ENCODE results near the gene MASP1.

The MASP1 gene

GRCh38 chr3:187327845-187328244 is 36.3 kb upstream of the MASP1 start:
- ChIA-PET CTCF (interaction anchor here (1.2 to 19.9 kb wide), 3 partner anchors 7 to 351 kb away, joined by 3 to 1530 read pairs (median 124); partner anchors contain the start of gene SST), POLR2A (no interaction called here)
- no peak for DNase-seq (ENCODE audit: low read depth, low spot score)
- H3K4me3 ChIP-seq (ENCODE audit: low read depth, low read length), result no peak overlapping the region
- TF ChIP-seq, protein P1, sequence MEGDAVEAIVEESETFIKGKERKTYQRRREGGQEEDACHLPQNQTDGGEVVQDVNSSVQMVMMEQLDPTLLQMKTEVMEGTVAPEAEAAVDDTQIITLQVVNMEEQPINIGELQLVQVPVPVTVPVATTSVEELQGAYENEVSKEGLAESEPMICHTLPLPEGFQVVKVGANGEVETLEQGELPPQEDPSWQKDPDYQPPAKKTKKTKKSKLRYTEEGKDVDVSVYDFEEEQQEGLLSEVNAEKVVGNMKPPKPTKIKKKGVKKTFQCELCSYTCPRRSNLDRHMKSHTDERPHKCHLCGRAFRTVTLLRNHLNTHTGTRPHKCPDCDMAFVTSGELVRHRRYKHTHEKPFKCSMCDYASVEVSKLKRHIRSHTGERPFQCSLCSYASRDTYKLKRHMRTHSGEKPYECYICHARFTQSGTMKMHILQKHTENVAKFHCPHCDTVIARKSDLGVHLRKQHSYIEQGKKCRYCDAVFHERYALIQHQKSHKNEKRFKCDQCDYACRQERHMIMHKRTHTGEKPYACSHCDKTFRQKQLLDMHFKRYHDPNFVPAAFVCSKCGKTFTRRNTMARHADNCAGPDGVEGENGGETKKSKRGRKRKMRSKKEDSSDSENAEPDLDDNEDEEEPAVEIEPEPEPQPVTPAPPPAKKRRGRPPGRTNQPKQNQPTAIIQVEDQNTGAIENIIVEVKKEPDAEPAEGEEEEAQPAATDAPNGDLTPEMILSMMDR (IDR thresholded peaks at IDR 0.05; ENCODE audit: insufficient read depth, low read length, missing control alignments), result no peak

DNA sequence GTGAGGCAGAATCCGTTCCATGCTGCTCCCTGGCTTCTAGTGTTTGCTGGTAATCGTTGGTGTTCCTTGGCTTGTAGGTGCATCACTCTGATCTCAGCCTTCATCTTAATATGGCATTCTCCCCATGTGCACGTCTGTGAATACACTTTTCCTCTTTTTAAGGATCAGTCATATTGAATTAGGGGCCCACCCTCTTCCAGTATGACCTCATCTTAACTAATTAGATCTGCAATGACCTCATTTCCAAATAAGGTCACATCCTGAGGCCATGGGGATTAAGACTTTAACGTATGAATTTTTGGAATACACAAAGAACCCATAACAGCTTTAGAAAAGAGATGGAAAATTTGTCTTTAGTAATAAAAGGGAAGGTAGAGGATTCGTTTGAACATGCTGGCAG is 34.1 kb upstream of the MASP1 start:
- no peak overlapping the region for H3K4me3 ChIP-seq (ENCODE audit: low read depth, low read length)
- DNase-seq (ENCODE audit: low read depth, low spot score), result no peak
- TF ChIP-seq, protein P1 (IDR thresholded peaks at IDR 0.05; ENCODE audit: insufficient read depth, low read length, missing control alignments), result no peak
- POLR2A ChIA-PET, result no interaction called here
- CTCF ChIA-PET, result interaction anchor here (0.8 to 19.9 kb wide), 4 partner anchors 9 to 353 kb away, joined by 3 to 1530 read pairs (median 224); partner anchors contain the start of gene SST

- POLR2A ChIA-PET, result no interaction called here
- DNase-seq (ENCODE audit: low read depth, low spot score), result no peak
- CTCF ChIA-PET, result interaction anchor here (0.6 to 19.9 kb wide), 6 partner anchors 9 to 356 kb away, joined by 3 to 1530 read pairs (median 66); partner anchors contain the start of genes RPL39L and SST
- H3K4me3 ChIP-seq (ENCODE audit: low read depth, low read length), result no peak overlapping the region
- TF ChIP-seq, protein P1 (IDR thresholded peaks at IDR 0.05; ENCODE audit: insufficient read depth, low read length, missing control alignments), result no peak
Measured at GRCh38 chr3:187323091-187323490, 31.6 kb upstream of the MASP1 start.

DNA sequence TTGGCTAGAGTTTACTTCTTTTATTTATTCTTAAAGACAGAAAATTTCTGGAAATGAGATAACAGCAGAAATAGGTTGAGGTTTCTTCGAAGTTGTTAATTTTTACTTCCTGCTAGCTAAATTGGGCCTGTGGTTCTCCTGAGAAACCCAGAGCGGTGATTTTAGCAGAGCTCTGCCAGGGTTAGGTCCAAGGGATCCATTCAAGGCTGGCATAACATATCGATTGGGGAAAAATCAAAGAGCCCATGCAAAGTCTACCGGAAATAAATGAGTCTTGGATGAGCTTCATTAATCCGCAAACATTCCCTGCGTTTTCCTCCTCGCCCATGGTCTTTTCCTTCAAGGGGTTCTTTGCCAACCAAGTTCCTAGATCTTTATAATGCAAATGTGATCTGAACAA is 30.8 kb upstream of the MASP1 start:
- CTCF ChIA-PET, result interaction anchor here (0.6 to 19.9 kb wide), 8 partner anchors 10 to 392 kb away, joined by 3 to 1530 read pairs (median 66); partner anchors contain the start of genes RPL39L and SST
- H3K4me3 ChIP-seq (ENCODE audit: low read depth, low read length), result no peak overlapping the region
- TF ChIP-seq, protein P1 (IDR thresholded peaks at IDR 0.05; ENCODE audit: insufficient read depth, low read length, missing control alignments), result no peak
- POLR2A ChIA-PET, result no interaction called here
- DNase-seq (ENCODE audit: low read depth, low spot score), result no peak

DNA sequence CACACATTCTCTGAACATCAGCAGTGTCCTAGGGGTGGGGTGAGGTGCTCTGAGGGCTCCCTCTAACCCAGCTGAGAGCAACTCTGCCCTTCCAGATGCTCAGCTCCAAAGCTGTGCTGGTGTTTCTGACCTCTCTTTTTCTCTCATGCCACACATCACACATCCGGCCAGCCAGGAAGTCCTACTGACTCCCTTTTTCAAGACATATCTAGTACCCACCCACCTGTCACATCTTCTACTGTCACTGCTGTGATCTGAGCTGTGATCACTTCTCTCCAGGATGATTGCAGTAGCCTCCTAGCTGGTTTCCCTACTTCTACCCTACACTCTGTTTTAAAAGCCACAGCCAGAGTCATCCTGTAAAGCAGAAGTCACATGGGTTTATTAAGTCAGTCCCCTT is 30.2 kb upstream of the MASP1 start:
- TF ChIP-seq, protein P1 (IDR thresholded peaks at IDR 0.05; ENCODE audit: insufficient read depth, low read length, missing control alignments), result no peak
- no peak for DNase-seq (ENCODE audit: low read depth, low spot score)
- ChIA-PET POLR2A (no interaction called here), CTCF (interaction anchor here (1.1 to 19.9 kb wide), 10 partner anchors 10 to 393 kb away, joined by 3 to 1530 read pairs (median 78); partner anchors contain the start of genes RPL39L and SST)
- no peak overlapping the region for H3K4me3 ChIP-seq (ENCODE audit: low read depth, low read length)

DNA sequence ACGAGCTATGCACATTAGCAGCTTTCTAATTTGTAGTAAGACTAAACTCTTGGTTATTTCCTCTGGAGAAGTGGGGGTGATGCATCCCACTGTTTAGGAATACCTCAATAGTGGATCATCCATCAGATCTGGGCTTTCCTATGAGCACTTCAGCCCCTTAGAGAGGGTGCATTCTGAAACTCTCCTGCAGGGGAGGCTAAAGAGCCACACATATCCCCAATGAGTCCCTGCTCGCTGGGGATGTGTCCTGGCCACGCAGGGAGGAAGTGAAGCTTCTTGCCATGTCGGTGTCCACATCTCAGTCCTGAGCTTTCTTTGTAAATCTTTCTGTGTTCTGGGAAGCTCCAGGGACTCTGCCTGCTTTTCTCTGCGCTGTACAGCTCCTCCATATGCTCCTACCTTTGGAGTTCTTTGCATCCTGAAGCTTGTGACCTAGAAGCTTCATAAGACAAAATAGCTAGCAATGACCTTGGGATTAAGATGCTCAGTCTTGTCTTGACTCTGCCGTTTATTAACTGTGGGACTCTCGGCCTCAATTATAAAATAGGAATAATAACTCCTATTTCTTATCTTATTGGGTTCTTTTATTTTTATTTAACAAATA is 28.3 kb upstream of the MASP1 start:
- CTCF ChIA-PET, result interaction anchor here (0.5 to 19.9 kb wide), 86 partner anchors 8 to 1812 kb away, joined by 3 to 1530 read pairs (median 6); partner anchors contain the start of genes MASP1, RPL39L, RTP2 and RTP4
- no peak overlapping the region for H3K4me3 ChIP-seq (ENCODE audit: low read depth, low read length)
- TF ChIP-seq, protein P1 (IDR thresholded peaks at IDR 0.05; ENCODE audit: insufficient read depth, low read length, missing control alignments), result peak; percentile 86
- POLR2A ChIA-PET, result interaction anchor here (1.0 kb wide), 1 partner anchor 360 kb away, joined by 6 read pairs; no protein-coding TSS in a partner anchor
- DNase-seq (ENCODE audit: low read depth, low spot score), result no peak
